Immature natural killer cell (primary cell): Measurements from ENCODE around the gene PLSCR4. TPM values are rescaled to one million over a fixed set of nuclear protein-coding genes. Genes with fewer than 3 reads are reported as not detected.

ENCODE experiments used
- DNase-seq, 3 donors: peaks; one replicate each; pipeline ENCODE4 v3.0.0; 2022; ENCODE audit warnings: mixed read lengths in 1 of 3
- H3K27ac Mint-ChIP-seq, 6 donors: one replicate each; pipeline ENCODE4 v1.8.0; 2020; ENCODE audit warnings: mixed read lengths in 6 of 6, mild to moderate bottlenecking in 5 of 6, inconsistent platforms in 4 of 6, moderate library complexity in 3 of 6
- H3K27me3 Mint-ChIP-seq, 3 donors: one replicate each; pipeline ENCODE4 v1.8.0; 2020 to 2021; ENCODE audit warnings: low read depth in 3 of 3, mild to moderate bottlenecking in 3 of 3, mixed read lengths in 3 of 3, moderate library complexity in 3 of 3, inconsistent platforms in 1 of 3
- H3K36me3 Mint-ChIP-seq, 3 donors: one replicate each; pipeline ENCODE4 v1.8.0; 2020; ENCODE audit warnings: mixed read lengths in 3 of 3, inconsistent platforms in 2 of 3, mild to moderate bottlenecking in 2 of 3
- H3K4me1 Mint-ChIP-seq, 2 donors: one replicate each; pipeline ENCODE4 v1.8.0; 2020; ENCODE audit warnings: inconsistent platforms in 2 of 2, mild to moderate bottlenecking in 2 of 2, mixed read lengths in 2 of 2, moderate library complexity in 1 of 2
- H3K4me3 Mint-ChIP-seq, 5 donors: one replicate each; pipeline ENCODE4 v1.8.0; 2020; ENCODE audit warnings: mild to moderate bottlenecking in 5 of 5, mixed read lengths in 5 of 5, inconsistent platforms in 3 of 5, moderate library complexity in 3 of 5
- H3K9me3 Mint-ChIP-seq, 6 donors: one replicate each; pipeline ENCODE4 v1.8.0; 2020; ENCODE audit warnings: mild to moderate bottlenecking in 6 of 6, mixed read lengths in 6 of 6, inconsistent platforms in 4 of 6, moderate library complexity in 3 of 6
- polyA plus RNA-seq, 3 donors: library from polyadenylated mRNA; unstranded; fragments of 300-500 nt; fragmentation: Illumina TruSeq; gene quantifications; one replicate each; pipeline ENCODE4 v1.2.3, GENCODE V29; 2021

Gene PLSCR4
- polyA plus RNA-seq, 3 donors from 2014 or later: 0.41 TPM; not detected in 2

- Mint-ChIP-seq H3K4me3 (no peak overlapping the region), H3K27me3 (no peaks in the 10 kb centered on the region), H3K4me1 (no peaks in the 10 kb centered on the region), H3K9me3 (no peaks in the 10 kb centered on the region), H3K27ac (no peak overlapping the region), H3K36me3 (no peaks in the 10 kb centered on the region)
- DNase-seq: no peak
Measured at GRCh38 chr3:146195605-146196004, 55.3 kb downstream of the PLSCR4 start.

DNA sequence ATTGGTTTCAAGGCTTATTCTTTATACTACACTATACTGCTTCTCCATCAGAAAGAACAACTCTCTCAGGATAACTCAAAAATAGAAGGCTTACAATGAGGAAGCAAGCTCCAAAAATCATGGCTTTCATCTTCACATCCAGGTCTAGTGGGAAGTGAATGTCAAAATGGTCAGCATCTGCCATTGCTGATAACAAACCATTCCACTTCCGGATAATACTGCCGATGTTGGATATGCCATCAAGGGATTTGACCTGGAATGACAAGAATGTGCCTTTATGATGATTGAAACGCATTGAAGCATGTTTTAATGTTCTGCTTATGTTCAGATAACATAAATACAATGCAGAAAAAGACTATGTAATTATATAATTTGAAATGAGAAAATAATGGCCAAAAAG is 55.9 kb downstream of the PLSCR4 start:
- no peak overlapping the region for H3K27ac Mint-ChIP-seq

DNA sequence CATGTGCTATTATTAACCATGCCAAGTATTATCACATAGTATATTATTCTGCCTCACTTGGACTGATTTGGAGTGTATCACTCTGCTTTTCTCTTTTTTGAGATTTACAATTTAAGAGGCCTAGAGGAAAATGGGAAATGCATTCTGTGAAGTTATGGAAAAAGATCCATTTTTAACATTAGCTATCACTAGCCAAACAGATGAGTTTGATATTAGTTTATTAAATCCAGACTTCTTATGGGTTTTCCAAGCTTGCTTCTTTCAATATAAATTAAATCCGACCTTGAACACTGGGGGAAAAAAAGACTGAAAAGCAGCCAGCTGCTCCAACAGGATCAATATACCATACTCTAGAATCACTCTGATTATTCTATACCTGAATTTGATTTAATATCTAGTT is 59.9 kb downstream of the PLSCR4 start:
- Mint-ChIP-seq H3K4me1 (no peaks in the 10 kb centered on the region), H3K9me3 (no peaks in the 10 kb centered on the region), H3K27ac (no peak overlapping the region), H3K27me3 (no peaks in the 10 kb centered on the region), H3K4me3 (no peak overlapping the region), H3K36me3 (no peaks in the 10 kb centered on the region)
- DNase-seq: no peak

More for the DNA sequence above, 55.9 kb downstream of the PLSCR4 start:
- Mint-ChIP-seq H3K4me3 (no peak overlapping the region), H3K9me3 (no peaks in the 10 kb centered on the region), H3K36me3 (no peaks in the 10 kb centered on the region), H3K4me1 (no peaks in the 10 kb centered on the region), H3K27me3 (no peaks in the 10 kb centered on the region)
- DNase-seq: no peak

GRCh38 chr3:146189519-146190173 is 61.3 kb downstream of the PLSCR4 start:
- H3K4me3 Mint-ChIP-seq: no peak overlapping the region

GRCh38 chr3:146187334-146187950 is 63.5 kb downstream of the PLSCR4 start:
- H3K27ac Mint-ChIP-seq: no peak overlapping the region
- peaks cover 0 to 2% (median 0%) of the 10 kb centered on the region in 3 donors for H3K27me3 Mint-ChIP-seq
- no peak overlapping the region for H3K4me3 Mint-ChIP-seq
- DNase-seq: no peak
- no peaks in the 10 kb centered on the region for H3K4me1 Mint-ChIP-seq
- no peaks in the 10 kb centered on the region for H3K36me3 Mint-ChIP-seq
- H3K9me3 Mint-ChIP-seq: no peaks in the 10 kb centered on the region

More at GRCh38 chr3:146189519-146190173, 61.3 kb downstream of the PLSCR4 start:
- no peaks in the 10 kb centered on the region for H3K27me3 Mint-ChIP-seq
- no peaks in the 10 kb centered on the region for H3K36me3 Mint-ChIP-seq
- peak; percentile 1 to 14 (median 13) for DNase-seq
- no peaks in the 10 kb centered on the region for H3K4me1 Mint-ChIP-seq
- H3K9me3 Mint-ChIP-seq: no peaks in the 10 kb centered on the region
- H3K27ac Mint-ChIP-seq: no peak overlapping the region

GRCh38 chr3:146184241-146185015 is 66.5 kb downstream of the PLSCR4 start:
- no peak overlapping the region for H3K27ac Mint-ChIP-seq
- H3K9me3 Mint-ChIP-seq: no peaks in the 10 kb centered on the region
- DNase-seq: no peak
- no peaks in the 10 kb centered on the region for H3K4me1 Mint-ChIP-seq
- H3K4me3 Mint-ChIP-seq: no peak overlapping the region
- peaks cover 0 to 2% (median 0%) of the 10 kb centered on the region in 3 donors for H3K27me3 Mint-ChIP-seq
- H3K36me3 Mint-ChIP-seq: no peaks in the 10 kb centered on the region

DNA sequence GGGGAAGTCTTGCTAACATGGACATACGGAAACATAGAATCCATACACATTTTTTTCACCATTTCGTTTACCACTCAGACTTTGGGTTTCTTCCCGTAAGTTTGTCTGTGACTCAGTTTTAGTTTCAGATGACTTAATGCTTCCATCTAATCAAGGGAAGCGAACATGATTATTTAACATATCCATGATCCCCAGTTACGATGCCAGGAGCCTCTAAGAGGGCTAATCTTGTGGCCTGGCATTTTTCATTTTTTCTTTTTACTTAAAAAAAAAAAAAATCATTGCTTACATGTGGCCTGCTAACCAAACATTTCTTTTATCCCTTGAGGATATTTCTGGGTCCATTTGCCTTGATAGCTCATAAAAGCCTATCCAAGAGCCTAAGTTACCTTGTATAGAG is 69.7 kb downstream of the PLSCR4 start:
- no peaks in the 10 kb centered on the region for H3K36me3 Mint-ChIP-seq

DNA sequence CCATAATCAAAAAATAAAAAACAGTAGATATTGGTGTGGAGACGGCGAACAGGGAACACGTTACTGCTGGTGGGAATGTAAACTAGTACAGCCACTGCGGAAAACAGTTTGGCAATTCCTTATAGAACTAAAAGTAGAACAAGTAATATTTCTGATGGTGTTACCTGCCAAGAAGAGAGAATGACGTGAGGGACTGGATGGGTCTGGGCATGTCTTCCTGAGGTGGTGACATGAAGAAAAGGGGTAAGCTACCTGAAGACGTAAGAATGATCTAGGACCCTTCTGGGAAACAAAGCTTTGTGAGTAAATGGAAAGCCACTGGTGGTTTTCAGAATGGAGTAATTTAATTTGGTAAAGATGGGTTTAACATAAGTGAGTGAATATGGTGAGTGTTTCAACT is 70.5 kb downstream of the PLSCR4 start:
- peaks cover 3 to 4% (median 4%) of the 10 kb centered on the region in 3 donors for H3K27me3 Mint-ChIP-seq
- H3K4me1 Mint-ChIP-seq: no peaks in the 10 kb centered on the region
- no peak overlapping the region for H3K27ac Mint-ChIP-seq
- peaks cover 0 to 2% (median 0%) of the 10 kb centered on the region in 6 donors for H3K9me3 Mint-ChIP-seq
- no peak for DNase-seq
- H3K36me3 Mint-ChIP-seq: no peaks in the 10 kb centered on the region
- no peak overlapping the region for H3K4me3 Mint-ChIP-seq

More for the DNA sequence above, 69.7 kb downstream of the PLSCR4 start:
- no peak overlapping the region for H3K27ac Mint-ChIP-seq
- no peak for DNase-seq
- H3K4me3 Mint-ChIP-seq: no peak overlapping the region
- peaks cover 0 to 2% (median 0%) of the 10 kb centered on the region in 6 donors for H3K9me3 Mint-ChIP-seq
- no peaks in the 10 kb centered on the region for H3K4me1 Mint-ChIP-seq
- peaks cover 3 to 4% (median 4%) of the 10 kb centered on the region in 3 donors for H3K27me3 Mint-ChIP-seq

- Mint-ChIP-seq H3K4me1 (no peaks in the 10 kb centered on the region), H3K4me3 (no peak overlapping the region), H3K36me3 (no peaks in the 10 kb centered on the region), H3K9me3 (peaks cover 0 to 3% (median 0%) of the 10 kb centered on the region in 6 donors), H3K27me3 (peaks cover 2 to 4% (median 3%) of the 10 kb centered on the region in 3 donors), H3K27ac (no peak overlapping the region)
- DNase-seq: no peak
Measured at GRCh38 chr3:146178006-146178689, 72.8 kb downstream of the PLSCR4 start.

- peaks cover 2 to 4% (median 3%) of the 10 kb centered on the region in 3 donors for H3K27me3 Mint-ChIP-seq
- H3K4me3 Mint-ChIP-seq: no peak overlapping the region
- H3K9me3 Mint-ChIP-seq: peaks cover 0 to 6% (median 1%) of the 10 kb centered on the region in 6 donors
- no peaks in the 10 kb centered on the region for H3K36me3 Mint-ChIP-seq
- no peak overlapping the region for H3K27ac Mint-ChIP-seq
- no peak for DNase-seq
- H3K4me1 Mint-ChIP-seq: no peaks in the 10 kb centered on the region
Measured at GRCh38 chr3:146177519-146177918, 73.4 kb downstream of the PLSCR4 start.

GRCh38 chr3:146177072-146177471 is 73.8 kb downstream of the PLSCR4 start:
- no peaks in the 10 kb centered on the region for H3K4me1 Mint-ChIP-seq
- peaks cover 0 to 6% (median 1%) of the 10 kb centered on the region in 6 donors for H3K9me3 Mint-ChIP-seq
- DNase-seq: no peak
- no peak overlapping the region for H3K27ac Mint-ChIP-seq
- H3K36me3 Mint-ChIP-seq: no peaks in the 10 kb centered on the region
- peaks cover 2 to 4% (median 3%) of the 10 kb centered on the region in 3 donors for H3K27me3 Mint-ChIP-seq
- H3K4me3 Mint-ChIP-seq: no peak overlapping the region

DNA sequence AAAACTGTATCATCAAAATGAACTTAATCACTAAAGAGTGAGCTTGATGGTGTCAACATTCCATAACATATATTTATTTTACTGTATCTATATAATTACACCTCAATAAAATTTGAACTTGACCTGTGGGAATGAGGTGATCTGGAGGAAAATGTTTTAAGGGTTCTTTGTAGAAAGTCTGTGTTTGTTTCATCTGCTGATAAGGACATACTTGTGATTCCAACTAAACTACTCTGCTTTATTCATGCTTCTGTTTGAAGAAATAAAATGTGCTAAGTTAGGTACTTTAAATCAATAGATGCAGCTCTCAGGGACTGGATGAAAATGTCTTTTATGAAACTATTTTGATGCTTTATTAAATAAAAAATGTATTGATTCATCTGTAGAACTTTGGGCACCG is 78.3 kb downstream of the PLSCR4 start:
- no peak for DNase-seq
- peaks cover 0 to 11% (median 1%) of the 10 kb centered on the region in 6 donors for H3K9me3 Mint-ChIP-seq
- H3K27ac Mint-ChIP-seq: no peak overlapping the region
- no peak overlapping the region for H3K4me3 Mint-ChIP-seq
- no peaks in the 10 kb centered on the region for H3K4me1 Mint-ChIP-seq
- no peaks in the 10 kb centered on the region for H3K36me3 Mint-ChIP-seq
- H3K27me3 Mint-ChIP-seq: peaks cover 0 to 1% (median 0%) of the 10 kb centered on the region in 3 donors

- Mint-ChIP-seq H3K36me3 (no peaks in the 10 kb centered on the region), H3K9me3 (peaks cover 0 to 11% (median 1%) of the 10 kb centered on the region in 6 donors), H3K4me1 (no peaks in the 10 kb centered on the region), H3K27ac (no peak overlapping the region), H3K4me3 (no peak overlapping the region), H3K27me3 (peaks cover 0 to 1% (median 0%) of the 10 kb centered on the region in 3 donors)
- no peak for DNase-seq
Measured at GRCh38 chr3:146170591-146170990, 80.3 kb downstream of the PLSCR4 start.
